HEK293 (cell line): ENCODE results near the gene PTPRN2.

Source experiments
- CTCF ChIA-PET: fragments of 350-600 bp; formaldehyde crosslinking; extraction: SDS; loops from one replicate; lab custom pipeline; 2021; ENCODE audit warnings: antibody characterized with exemption; lab: Yijun Ruan, JAX
- POLR2A ChIA-PET: fragments of 300-600 bp; formaldehyde crosslinking; extraction: SDS; loops from one replicate; lab custom pipeline; 2020; ENCODE audit warnings: antibody characterized with exemption, inconsistent platforms; lab: Yijun Ruan, JAX
- H3K27ac ChIP-seq: fragments of 200-500 bp; sonication (Bioruptor generic); 2 replicates; pipeline ENCODE4 v1.5.1; 2014; ENCODE audit warnings: low read depth, low read length, control low read depth, inconsistent platforms; ENCODE audit errors: extremely low read depth
- H3K36me3 ChIP-seq, 2 experiments: fragments of 200-500 bp in 1 of 2; sonication (Bioruptor generic) in 1 of 2; 1 replicate in 1 of 2; 2 replicates in 1 of 2; pipeline ENCODE4 v1.5.1; 2014 to 2017; ENCODE audit warnings: inconsistent platforms in 2 of 2, low read length in 2 of 2; ENCODE audit not compliant: control insufficient read depth in 2 of 2, insufficient read depth in 1 of 2
- H3K4me1 ChIP-seq: fragments of 200-500 bp; sonication (Bioruptor generic); 2 replicates; pipeline ENCODE4 v1.5.1; 2014; ENCODE audit warnings: mild to moderate bottlenecking, low read length, inconsistent platforms; ENCODE audit not compliant: control insufficient read depth, insufficient read depth
- H3K4me3 ChIP-seq: 2 replicates; pipeline ENCODE4 v1.5.1; 2011; ENCODE audit warnings: low read depth, mild to moderate bottlenecking, control low read depth, low read length, moderate library complexity
- H3K9me3 ChIP-seq: fragments of 200-500 bp; sonication (Bioruptor generic); 2 replicates; pipeline ENCODE4 v1.5.1; 2014; ENCODE audit warnings: low read depth, low read length, inconsistent platforms; ENCODE audit not compliant: control insufficient read depth, insufficient read depth
- IKZF3 ChIP-seq: fragments of 450-650 bp; IDR thresholded peaks from 2 replicates; pipeline ENCODE4 v1.5.0; 2018; ENCODE audit warnings: missing biosample characterization, mild to moderate bottlenecking, missing genetic modification characterization, moderate library complexity
- KLF1 ChIP-seq: fragments of 450-650 bp; formaldehyde crosslinking; IDR thresholded peaks from 2 replicates; pipeline ENCODE4 v1.5.1; 2016; ENCODE audit warnings: missing biosample characterization, missing genetic modification characterization
- SCRT1 ChIP-seq: fragments of 450-650 bp; formaldehyde crosslinking; IDR thresholded peaks from 2 replicates; pipeline ENCODE4 v1.5.1; 2016; ENCODE audit warnings: missing biosample characterization, missing genetic modification characterization, borderline replicate concordance
- SCRT2 ChIP-seq: fragments of 450-650 bp; formaldehyde crosslinking; IDR thresholded peaks from 2 replicates; pipeline ENCODE4 v1.5.1; 2016; ENCODE audit warnings: missing biosample characterization, missing genetic modification characterization
- SETDB1 ChIP-seq: IDR thresholded peaks from one replicate; pipeline ENCODE4 v1.6.1; 2017; ENCODE audit warnings: mild to moderate bottlenecking, low read length, moderate library complexity, mixed read lengths; ENCODE audit not compliant: insufficient read length
- SP3 ChIP-seq: fragments of 450-650 bp; formaldehyde crosslinking; IDR thresholded peaks from 2 replicates; pipeline ENCODE4 v1.5.1; 2016; ENCODE audit warnings: missing biosample characterization, missing genetic modification characterization
- TRIM28 ChIP-seq: IDR thresholded peaks from 2 replicates; pipeline ENCODE4 v1.6.1; 2011; ENCODE audit warnings: low read length, control low read depth, borderline replicate concordance
- ZBTB17 ChIP-seq: fragments of 450-650 bp; formaldehyde crosslinking; IDR thresholded peaks from 2 replicates; pipeline ENCODE4 v1.5.1; 2016; ENCODE audit warnings: missing biosample characterization, missing genetic modification characterization
- ZBTB48 ChIP-seq: fragments of 450-650 bp; formaldehyde crosslinking; IDR thresholded peaks from 2 replicates; pipeline ENCODE4 v1.5.1; 2016; ENCODE audit warnings: missing biosample characterization, missing genetic modification characterization
- ZFHX2 ChIP-seq: fragments of 450-650 bp; formaldehyde crosslinking; conservative IDR thresholded peaks from 2 replicates; pipeline ENCODE4 v1.5.1; 2016; ENCODE audit warnings: missing biosample characterization, missing genetic modification characterization
- ZNF121 ChIP-seq: fragments of 450-650 bp; formaldehyde crosslinking; IDR thresholded peaks from 2 replicates; pipeline ENCODE4 v1.5.1; 2016; ENCODE audit warnings: missing biosample characterization, missing genetic modification characterization
- ZNF146 ChIP-seq: fragments of 450-650 bp; formaldehyde crosslinking; IDR thresholded peaks from 2 replicates; pipeline ENCODE4 v1.5.1; 2016; ENCODE audit warnings: missing biosample characterization, missing genetic modification characterization
- ZNF184 ChIP-seq: fragments of 450-650 bp; IDR thresholded peaks from 2 replicates; pipeline ENCODE4 v1.5.1; 2018; ENCODE audit warnings: missing biosample characterization, mild to moderate bottlenecking, missing genetic modification characterization
- ZNF223 ChIP-seq: fragments of 450-650 bp; formaldehyde crosslinking; IDR thresholded peaks from 2 replicates; pipeline ENCODE4 v1.5.1; 2016; ENCODE audit warnings: missing biosample characterization, missing genetic modification characterization
- ZNF335 ChIP-seq: fragments of 450-650 bp; formaldehyde crosslinking; conservative IDR thresholded peaks from 2 replicates; pipeline ENCODE4 v1.5.1; 2016; ENCODE audit warnings: missing biosample characterization, missing genetic modification characterization
- ZNF488 ChIP-seq: fragments of 450-650 bp; formaldehyde crosslinking; IDR thresholded peaks from 2 replicates; pipeline ENCODE4 v1.5.1; 2016; ENCODE audit warnings: missing biosample characterization, missing genetic modification characterization
- ZNF548 ChIP-seq: fragments of 450-650 bp; formaldehyde crosslinking; IDR thresholded peaks from 2 replicates; pipeline ENCODE4 v1.5.1; 2016; ENCODE audit warnings: missing biosample characterization, missing genetic modification characterization
- ZNF549 ChIP-seq: fragments of 450-650 bp; IDR thresholded peaks from 2 replicates; pipeline ENCODE4 v1.5.1; 2018; ENCODE audit warnings: missing biosample characterization, missing genetic modification characterization, mild to moderate bottlenecking, inconsistent platforms, moderate library complexity
- ZNF645 ChIP-seq: fragments of 450-650 bp; formaldehyde crosslinking; IDR thresholded peaks from 2 replicates; pipeline ENCODE4; 2016; ENCODE audit warnings: missing biosample characterization, missing genetic modification characterization
- ZNF658 ChIP-seq: fragments of 450-650 bp; formaldehyde crosslinking; IDR thresholded peaks from 2 replicates; pipeline ENCODE4; 2016; ENCODE audit warnings: missing biosample characterization, missing genetic modification characterization
- ZSCAN30 ChIP-seq: fragments of 450-650 bp; IDR thresholded peaks from 2 replicates; pipeline ENCODE4 v1.5.1; 2018; ENCODE audit warnings: missing biosample characterization, mild to moderate bottlenecking, missing genetic modification characterization, moderate library complexity
- ZSCAN5A ChIP-seq: fragments of 450-650 bp; formaldehyde crosslinking; IDR thresholded peaks from 2 replicates; pipeline ENCODE4 v1.5.1; 2016; ENCODE audit warnings: missing biosample characterization, missing genetic modification characterization
- TF ChIP-seq, protein P1 (sequence below): fragments of 450-650 bp; formaldehyde crosslinking; IDR thresholded peaks from 2 replicates; pipeline ENCODE4 v1.5.1; 2017; ENCODE audit warnings: missing biosample characterization, missing genetic modification characterization
- TF ChIP-seq, protein P2 (sequence below): fragments of 450-650 bp; formaldehyde crosslinking; IDR thresholded peaks from 2 replicates; pipeline ENCODE4 v1.5.1; 2016; ENCODE audit warnings: missing biosample characterization, missing genetic modification characterization

PTPRN2 gene

DNA sequence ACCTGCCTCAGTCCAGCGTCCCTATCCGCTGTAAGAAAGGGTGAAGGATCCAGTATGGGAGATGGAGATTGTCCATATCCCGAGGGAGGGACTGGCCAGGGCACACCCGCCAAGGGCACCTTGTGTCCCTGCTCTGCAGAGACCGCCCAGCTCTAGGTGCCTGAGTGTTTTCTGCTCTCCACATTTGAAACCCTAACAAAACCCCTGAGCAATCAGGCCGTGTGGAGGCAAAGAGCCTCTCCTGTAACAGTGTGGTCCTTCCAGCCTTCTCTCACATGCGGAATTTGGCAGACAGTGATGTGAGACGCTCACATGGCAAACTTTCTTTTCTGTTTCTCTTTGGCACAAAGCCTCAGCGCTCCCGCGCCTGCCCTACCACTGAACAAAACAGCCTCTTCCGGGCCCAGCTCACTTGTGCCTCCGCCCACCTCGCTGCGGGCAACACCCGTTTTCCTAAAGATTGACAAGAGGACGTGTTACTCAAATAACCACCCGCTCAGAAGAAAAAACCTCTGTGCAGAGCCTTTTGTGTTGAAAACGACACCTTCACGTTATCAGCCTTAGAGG, 736.0 kb downstream of the PTPRN2 start:
- no peak overlapping the region for H3K4me3 ChIP-seq
- POLR2A ChIA-PET = no interaction called here
- no peak overlapping the region for H3K27ac ChIP-seq

DNA sequence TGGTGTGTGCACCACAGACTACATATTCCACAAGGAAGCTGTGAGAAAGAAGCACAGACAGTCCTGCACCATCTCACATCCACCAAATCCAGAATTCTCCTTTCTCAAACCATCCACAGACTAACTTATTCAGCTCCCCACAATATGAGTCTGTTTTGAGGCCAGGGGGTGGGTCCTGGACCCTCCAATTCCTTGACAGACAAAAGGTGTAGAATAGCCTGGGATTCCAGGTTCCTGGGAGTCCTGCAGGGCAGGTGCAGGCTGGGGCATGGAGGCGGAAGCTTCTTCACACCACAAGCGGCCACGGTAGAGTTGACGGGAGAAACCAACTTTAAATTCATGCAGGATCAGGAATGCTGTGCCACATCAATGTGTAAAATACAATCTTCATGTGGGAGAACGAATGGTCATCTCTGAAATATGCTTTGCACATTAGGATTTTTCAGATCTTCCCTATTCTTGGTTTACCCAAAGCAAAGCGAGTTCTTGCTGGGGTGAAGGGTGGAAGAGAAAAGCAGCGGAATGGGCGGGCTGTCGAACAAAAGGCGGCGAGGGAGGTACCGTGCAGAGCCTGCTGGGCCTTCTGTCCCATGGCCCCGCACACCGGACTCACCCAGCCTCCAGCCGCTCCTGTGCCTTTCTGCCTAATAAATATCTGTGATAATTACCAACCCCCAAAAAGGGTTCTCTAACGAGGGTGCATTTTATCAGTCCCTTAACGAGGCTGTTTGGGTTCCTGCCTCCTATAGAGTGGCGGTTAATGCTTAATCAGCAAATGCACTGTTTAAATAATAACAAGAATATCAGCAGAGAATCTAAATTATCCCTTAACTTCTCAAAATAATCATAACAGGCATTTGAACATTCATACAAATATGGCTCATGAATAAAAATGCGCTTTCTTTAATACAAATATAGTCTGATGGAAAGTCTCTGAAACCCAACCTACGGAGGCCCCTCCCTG, 736.9 kb downstream of the PTPRN2 start:
- TF ChIP-seq, protein P1, sequence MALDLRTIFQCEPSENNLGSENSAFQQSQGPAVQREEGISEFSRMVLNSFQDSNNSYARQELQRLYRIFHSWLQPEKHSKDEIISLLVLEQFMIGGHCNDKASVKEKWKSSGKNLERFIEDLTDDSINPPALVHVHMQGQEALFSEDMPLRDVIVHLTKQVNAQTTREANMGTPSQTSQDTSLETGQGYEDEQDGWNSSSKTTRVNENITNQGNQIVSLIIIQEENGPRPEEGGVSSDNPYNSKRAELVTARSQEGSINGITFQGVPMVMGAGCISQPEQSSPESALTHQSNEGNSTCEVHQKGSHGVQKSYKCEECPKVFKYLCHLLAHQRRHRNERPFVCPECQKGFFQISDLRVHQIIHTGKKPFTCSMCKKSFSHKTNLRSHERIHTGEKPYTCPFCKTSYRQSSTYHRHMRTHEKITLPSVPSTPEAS = no peak
- TF ChIP-seq, protein P2, sequence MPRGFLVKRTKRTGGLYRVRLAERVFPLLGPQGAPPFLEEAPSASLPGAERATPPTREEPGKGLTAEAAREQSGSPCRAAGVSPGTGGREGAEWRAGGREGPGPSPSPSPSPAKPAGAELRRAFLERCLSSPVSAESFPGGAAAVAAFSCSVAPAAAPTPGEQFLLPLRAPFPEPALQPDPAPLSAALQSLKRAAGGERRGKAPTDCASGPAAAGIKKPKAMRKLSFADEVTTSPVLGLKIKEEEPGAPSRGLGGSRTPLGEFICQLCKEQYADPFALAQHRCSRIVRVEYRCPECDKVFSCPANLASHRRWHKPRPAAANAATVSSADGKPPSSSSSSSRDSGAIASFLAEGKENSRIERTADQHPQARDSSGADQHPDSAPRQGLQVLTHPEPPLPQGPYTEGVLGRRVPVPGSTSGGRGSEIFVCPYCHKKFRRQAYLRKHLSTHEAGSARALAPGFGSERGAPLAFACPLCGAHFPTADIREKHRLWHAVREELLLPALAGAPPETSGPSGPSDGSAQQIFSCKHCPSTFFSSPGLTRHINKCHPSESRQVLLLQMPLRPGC = no peak
- TF ChIP-seq SCRT2 (tag by site-specific recombination) (no peak), SP3 (tag by site-specific recombination) (no peak), ZNF658 (no peak), ZFHX2 (no peak), ZNF146 (tag by site-specific recombination) (no peak), SETDB1 (no peak), ZNF184 (tag by site-specific recombination) (no peak), ZNF645 (tag by site-specific recombination) (no peak), SCRT1 (tag by site-specific recombination) (no peak), ZNF488 (no peak), ZNF223 (no peak), ZNF549 (tag by site-specific recombination) (no peak)
- no peaks in the 10 kb centered on the region for H3K4me1 ChIP-seq
- POLR2A ChIA-PET = no interaction called here
- H3K36me3 ChIP-seq = no peaks in the 10 kb centered on the region
- CTCF ChIA-PET = no interaction called here
- no peak overlapping the region for H3K4me3 ChIP-seq
- no peak overlapping the region for H3K27ac ChIP-seq
- no peaks in the 10 kb centered on the region for H3K9me3 ChIP-seq

More for the DNA sequence above, 736.0 kb downstream of the PTPRN2 start:
- CTCF ChIA-PET = no interaction called here
- Histone ChIP-seq H3K9me3 (no peaks in the 10 kb centered on the region), H3K36me3 (no peaks in the 10 kb centered on the region), H3K4me1 (no peaks in the 10 kb centered on the region)
- TF ChIP-seq ZNF335 (0 out of 2 replicates have a peak, but pooled peaks have one; percentile 12), ZBTB48 (0 out of 2 replicates have a peak, but pooled peaks have one; percentile 27), ZNF121 (tag by site-specific recombination) (no peak), IKZF3 (tag by site-specific recombination) (no peak), ZSCAN30 (tag by site-specific recombination) (no peak), TRIM28 (peak; percentile 93), KLF1 (tag by site-specific recombination) (0 out of 2 replicates have a peak, but pooled peaks have one; percentile 12), ZSCAN5A (tag by site-specific recombination) (no peak), ZNF548 (tag by site-specific recombination) (no peak), SP3 (tag by site-specific recombination) (peak; percentile 33), ZBTB17 (tag by site-specific recombination) (peak; percentile 52)
- TF ChIP-seq, all 188 proteins: peak for 6
